GM19351 (cell line): ENCODE measurements around the gene NHS.

Experiments used
- ATAC-seq: cut with Tn5 transposase; IDR thresholded peaks from one replicate; pipeline ENCODE4 v1.9.1; 2021; ENCODE audit warnings: mild to moderate bottlenecking, moderate library complexity; ENCODE audit not compliant: unreplicated experiment

The NHS gene

DNA sequence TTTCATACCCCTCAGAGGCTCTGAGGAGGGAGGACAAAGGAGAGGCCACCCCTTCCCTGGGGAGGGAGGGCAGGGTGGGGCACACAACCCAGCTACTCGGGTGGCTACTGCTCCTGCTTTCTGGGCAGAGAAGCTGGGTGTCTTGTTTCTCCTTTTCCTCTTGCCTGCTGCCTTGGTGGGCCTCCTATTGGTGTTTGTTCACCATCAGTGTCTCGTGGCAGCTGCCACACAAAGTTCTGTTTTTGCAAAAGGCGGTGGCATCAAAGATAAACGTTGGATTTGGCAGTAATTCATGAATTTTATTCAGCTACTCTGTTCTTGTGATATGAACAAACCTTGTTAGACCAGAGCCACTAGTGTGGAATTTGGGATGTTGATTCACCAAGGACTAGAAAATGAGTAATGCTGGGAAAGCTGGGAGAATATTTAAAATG, 209.3 kb downstream of the NHS start:
- no peak for ATAC-seq

DNA sequence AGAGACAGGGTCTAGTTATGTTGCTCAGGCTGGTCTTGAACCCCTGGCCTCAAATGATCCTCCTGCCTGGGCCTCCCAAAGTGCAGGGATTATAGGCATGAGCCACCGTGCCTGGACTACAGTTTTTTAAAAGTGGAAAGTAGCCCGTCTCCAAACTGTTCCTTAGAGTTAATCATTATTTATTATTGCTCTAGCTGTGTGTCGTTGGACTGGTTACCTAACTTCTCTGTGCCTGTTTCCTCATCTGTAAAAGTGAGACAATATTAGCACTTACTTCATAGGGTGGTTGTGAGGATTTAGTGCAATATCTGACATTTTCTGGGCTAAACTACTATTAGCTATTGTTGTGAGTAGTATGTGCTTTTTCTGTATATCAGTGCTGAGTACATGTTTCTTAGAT, 210.0 kb downstream of the NHS start:
- no peak for ATAC-seq

DNA sequence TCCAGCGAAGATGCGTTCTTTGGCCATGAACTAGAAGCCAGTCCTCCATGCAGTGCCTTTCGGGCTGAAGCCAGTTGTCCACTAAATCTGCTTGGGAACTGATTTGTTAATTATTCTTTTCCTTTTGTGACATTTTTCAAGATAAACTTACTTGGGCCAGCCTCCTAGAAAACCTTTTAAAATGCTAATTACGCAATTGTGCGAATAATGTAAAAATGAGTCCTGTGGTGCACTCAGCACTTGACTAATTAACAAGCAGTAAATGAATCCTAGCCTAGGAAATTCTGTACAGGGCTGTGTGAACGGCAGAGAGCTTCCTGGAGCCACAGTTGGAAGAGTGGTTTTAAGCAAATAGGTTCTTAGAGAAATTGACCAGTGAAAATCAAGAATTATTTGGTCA, 212.4 kb downstream of the NHS start:
- ATAC-seq: no peak

DNA sequence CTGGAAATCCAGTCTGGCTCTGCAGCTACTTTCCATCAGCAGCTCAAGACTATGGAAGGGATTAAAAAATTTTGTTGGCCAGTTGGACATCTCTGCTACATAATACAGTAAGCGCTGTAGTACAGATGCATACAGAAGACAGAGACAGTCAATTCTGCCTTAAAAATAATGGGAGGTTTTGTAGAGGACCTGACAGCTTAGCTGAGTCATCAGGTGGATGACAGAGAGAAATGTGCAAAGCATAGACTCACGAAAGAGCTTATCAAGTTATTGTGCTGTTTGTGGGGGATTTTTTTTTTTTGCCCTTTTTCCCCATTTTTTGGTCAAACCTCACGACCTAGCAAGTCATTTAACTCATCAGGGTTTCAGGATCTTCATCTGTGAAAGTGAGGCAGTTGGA, 213.3 kb downstream of the NHS start:
- no peak for ATAC-seq

DNA sequence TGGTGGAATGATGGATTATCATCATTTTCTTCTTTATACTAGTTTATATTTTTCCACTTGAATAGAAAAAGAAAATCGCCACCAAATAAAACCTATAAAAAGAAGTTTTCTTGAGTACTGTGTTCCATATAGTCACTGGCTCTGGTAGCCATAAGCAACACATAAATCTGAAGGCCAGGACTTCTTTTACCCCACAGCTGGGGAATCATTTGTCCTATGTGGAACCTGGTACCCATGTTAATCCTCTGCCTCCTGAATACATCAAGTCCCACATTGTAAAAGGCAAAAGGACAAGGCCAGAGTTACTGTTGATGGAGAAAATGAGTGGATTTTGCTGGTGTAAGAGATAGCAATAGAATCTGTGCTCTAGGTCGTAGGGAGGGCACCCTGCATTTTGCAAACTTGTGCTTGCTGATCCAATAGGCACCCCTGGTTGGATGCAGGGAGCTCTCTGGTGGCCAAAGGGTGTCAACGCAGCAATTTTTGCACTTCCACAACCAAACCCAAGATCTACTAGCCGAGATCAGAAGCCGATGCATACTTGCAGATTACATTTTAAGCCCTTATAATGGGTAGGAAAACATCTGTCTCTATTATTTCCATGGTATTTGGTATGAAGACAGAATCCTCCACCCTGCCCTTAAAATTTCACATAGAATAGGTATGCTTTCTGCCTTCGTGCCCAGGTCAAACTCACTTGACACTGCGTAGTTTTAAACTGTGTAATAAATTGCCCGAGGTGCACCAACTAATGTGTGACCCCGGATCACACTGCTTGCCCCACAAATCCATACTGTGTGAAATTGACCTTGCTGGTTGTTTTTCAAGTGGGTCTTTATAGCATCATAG, 216.1 kb downstream of the NHS start:
- peak; percentile 73 for ATAC-seq

DNA sequence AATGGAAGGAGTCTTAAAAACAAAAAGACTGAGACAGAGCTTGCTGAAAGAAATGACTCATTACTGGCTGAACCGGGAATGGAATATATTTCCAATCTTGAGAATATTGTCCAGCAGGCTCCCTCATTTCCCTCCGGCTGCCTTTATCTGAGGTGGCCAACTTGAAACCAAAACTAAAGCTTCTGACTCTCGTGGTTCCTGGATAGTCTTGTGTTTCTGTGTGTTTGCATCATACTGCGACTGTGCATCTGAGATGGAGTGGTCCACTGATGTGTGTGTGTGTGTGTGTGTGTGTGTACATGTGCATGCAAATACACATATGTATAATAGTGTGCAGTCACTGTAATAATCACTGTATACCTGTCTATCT, 216.7 kb downstream of the NHS start:
- peak; percentile 44 for ATAC-seq

DNA sequence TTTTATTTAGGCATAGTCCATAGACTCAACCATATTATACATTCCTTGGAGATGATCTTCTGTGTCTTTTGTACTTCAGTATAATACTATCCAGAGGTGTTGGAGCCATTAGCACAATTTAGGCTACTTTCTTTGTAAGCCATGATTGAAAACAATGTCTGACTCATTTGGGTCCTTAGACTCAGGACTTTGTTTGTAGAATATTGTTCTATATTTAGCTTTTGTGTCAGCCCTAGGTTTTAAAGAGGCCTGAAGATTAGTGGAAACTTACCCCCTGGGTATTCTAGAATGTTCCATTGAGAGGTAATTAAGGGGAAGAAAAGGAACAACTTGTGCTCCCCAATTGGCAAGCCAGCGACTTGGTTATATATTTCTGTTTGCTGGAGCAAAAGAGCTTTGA, 217.1 kb downstream of the NHS start:
- peak; percentile 11 for ATAC-seq

DNA sequence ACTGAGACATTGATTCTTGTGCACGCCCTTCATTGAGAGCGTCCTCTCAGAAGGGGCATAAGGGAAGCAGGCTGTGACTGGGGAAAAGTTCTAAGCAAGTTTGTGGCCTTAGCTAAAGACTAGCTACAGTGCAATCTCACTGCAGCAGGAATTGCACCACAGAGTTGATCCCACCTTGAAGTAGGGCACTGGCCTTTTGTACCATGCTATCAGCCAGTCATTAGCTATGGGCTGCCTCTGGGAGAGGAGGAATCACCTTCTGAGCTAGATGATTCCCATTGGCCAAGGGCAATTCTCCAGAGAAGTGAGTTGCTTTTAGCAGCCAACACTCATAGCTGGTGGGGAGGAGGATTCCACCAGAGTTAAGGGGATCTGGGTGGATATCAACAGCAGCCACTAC, 219.7 kb downstream of the NHS start:
- ATAC-seq: no peak

DNA sequence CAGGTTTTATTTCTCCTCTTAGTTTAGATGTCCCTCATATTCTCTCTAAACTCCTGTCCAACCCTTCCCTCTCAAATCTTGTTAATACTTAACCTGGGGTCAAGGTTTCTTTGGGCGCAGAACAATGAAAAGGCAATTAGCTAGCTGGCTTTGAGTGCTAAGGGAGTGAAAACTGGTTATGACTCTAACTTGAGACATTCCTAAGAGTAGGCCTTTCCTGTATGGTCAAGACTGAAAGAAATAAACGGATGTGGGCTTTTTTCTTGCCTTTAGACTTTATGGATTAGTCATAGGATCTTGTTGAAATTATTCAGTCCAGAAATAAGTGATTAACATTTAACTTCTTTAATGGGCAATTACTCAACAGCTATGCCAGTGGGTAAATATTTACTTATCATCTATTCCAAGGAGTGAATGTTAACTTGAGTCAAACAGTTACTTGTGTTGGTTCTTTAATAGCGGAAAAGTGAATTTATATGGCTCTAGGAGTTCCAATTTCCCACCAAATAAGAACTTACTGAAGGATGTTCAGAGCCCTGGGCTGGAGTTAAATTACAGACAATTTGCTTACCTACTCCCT, 220.5 kb downstream of the NHS start:
- no peak for ATAC-seq

DNA sequence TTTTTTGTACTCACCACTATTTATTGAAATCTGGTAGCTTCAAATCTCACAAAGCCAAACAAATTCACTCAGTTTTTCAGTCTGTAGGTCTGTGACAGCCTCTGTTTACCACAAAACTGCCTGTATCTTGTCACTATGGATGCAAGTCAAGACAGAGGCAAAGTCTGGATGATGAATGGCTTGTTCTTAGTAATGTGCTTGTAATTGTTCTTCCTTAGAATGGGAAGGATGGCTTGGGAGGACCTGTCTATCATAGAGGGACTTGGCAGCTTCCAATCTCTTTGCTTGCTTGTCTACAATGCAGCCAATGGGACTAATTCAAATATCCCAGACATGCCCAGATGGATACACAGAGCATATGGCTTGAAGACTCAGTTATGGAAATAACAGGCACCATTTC, 221.1 kb downstream of the NHS start:
- no peak for ATAC-seq

DNA sequence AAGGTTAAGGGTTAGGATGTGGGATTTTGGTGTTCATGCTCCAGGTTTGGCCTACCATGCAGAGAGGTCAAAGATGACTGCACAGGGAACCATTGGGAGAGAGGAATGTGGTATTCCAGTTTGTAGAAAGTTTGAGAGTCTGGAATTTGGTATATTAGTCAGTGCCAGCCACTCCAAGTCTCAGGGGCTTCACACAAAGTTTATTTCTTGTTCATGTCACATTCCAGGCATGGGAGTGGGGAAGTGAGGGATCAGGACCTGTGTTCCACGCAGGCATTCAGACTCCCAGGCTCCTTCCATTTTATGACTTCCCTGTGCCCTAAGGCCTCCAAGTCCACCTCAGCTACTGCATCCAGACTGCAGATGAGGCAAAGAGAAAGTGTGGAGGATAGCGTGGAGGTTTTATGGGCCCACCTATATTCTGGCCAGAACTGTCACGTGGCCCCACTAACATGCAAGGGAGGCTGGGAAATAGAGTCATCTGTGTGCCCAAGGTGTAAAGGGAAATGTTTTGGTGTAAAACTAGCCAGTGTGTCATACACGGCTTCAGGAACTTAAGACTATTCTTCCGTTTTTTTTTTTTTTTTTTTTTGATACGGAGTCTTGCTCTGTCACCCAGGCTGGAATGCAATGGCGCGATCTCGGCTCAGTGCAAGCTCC, 221.7 kb downstream of the NHS start:
- ATAC-seq: no peak

DNA sequence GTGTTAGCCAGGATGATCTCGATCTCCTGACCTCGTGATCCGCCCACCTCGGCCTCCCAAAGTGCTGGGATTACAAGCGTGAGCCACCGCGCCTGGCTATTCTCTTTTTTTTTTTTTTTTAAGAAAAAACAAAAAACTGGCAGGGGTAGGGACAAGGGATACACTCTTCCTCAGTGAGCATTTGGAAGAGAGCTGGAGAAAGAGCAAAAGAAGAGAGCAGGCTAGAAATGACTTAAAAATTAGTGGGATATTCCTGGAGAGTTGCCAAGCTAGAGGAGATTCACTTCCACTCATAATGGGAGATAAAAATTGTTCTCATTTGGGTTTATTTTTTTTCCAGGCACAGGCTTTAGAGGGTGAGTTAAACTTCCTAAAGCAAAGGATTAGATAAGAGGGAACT, 222.3 kb downstream of the NHS start:
- no peak for ATAC-seq

DNA sequence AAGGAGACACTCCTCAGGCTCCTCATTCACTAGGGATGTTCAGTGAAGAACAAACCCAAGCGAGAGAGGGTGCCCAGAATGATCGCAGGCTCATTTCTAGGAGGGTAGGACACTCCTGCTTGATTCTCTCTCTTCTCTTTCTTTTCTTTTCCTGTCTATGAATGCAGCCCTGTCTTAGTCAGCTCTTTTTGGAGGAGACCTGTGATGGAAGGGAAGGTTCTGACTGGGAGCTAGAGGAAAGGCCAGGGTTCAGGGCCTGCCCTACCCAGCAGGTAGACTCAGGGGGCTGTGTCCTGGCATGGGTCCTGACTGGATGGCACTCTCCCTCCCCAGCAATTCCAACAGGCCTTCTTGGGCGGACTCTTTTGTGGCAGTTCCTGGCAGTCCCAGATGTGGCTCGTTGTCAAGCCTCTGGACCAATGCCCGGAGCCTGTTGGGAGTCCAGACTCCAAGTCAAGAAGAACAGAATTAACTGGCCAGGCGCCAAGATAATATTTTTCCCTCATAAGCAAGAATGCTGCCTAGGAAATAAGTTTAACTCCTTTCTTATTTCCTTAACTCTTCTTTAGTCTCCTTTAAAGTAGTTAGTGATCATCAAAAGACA, 222.9 kb downstream of the NHS start:
- ATAC-seq: no peak

DNA sequence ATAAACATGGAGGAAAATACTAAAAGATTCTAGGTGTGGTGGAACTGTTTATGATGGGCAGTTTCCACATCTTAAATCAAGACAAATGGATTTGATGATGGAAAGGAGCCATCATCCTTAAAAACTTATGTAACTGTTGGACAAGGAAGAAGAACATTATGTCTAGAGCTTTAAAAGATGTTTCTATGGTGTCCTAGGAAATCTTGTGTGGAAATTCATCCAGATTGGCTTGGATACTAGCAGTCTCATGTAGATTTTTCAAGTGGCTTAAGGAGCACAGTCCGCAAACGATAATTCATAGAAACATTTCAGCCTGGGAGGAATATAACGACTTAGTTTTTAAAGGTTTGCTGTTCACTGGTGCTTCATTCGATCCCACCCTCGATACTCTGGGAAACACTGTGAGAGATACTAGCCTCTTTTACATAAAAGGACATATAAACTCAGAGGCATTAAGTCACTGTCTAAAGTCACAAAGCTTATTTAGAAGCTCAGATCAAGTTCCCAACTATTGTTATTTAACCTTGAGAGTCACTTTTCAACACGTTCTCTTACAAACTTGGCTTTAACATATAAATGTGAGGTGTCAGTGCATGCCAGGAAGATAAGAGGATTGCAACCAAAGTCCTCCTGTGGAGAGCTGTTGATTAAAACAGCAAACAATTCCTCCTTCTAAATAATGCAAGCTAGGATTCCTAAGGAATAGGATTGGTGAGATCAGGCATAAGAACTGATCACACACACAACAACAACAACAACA, 226.6 kb downstream of the NHS start:
- ATAC-seq: no peak

DNA sequence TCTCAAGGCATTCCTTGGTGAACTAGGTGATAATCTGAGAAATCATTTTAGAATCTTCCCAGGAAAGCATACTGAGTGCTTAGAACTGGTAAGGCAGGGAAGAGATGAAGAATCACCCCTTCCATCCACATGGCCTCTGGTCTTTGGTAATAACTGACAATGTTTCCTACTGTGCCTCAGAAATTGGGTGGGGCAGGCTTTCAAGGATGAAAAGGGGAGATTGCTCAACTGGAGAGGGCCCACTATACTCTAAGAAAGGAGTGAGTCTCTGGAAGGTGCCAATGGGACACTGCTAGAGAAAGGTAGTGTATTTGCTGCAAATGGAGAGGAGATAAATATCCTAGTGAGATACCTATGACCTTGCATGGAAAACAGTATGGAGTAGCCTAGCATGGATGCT, 227.2 kb downstream of the NHS start:
- ATAC-seq: no peak

DNA sequence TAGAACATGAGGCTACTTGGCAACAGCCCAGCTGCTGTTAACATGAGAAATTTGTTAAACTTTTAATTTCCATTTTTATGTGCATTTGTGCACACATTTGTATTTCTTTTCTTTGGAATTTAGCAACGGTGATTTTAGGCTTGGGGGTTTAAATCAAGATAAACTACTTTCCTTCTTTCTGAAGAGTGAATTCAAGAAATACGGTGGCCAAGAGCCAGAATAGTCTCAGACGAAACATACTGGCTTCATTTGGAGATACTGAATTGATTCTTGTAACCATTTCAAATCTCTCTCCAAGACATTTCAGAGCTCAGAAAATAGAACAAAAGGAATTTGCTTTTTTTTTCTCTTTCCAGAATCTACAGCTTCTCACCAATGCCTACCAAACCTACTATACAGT, 228.2 kb downstream of the NHS start:
- ATAC-seq: no peak

DNA sequence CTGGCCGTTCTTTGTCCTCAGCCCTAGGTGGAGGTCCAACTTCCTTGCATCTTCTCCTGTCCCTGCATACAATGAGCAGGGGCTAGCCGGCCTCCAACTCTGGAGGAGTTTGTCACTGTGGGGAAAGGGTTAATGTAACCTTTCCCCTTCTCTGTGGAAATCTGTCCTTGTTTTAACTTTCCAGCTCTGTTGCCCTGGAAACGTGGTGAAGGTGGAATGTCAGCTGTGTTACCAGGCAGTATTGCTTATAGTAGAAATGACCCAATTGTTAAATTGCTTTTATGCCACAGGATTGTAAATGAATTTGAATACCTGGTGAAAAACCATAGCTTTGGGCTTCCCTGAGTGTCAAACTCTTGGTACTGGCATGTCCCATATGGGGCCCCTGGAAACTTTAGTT, 230.7 kb downstream of the NHS start:
- no peak for ATAC-seq

DNA sequence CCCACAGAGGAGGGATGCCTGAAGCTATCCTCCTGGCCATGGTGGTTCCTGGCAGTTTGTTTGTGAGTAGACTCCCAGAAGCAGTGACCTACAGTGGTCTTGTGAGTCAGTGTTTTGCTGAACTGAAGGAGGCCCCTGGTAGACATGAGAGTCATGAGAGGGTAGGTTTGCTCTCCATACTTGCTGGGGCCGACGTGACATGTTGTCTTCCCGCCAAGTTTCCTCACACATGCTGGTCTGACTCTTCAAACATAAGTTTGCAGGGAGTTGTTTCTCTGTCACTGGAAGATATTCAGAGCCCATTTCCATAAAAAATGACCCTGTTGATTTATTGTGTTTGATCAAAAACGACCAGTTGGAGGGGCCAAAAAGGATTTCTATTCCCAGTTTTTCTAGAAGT, 231.2 kb downstream of the NHS start:
- ATAC-seq: no peak

DNA sequence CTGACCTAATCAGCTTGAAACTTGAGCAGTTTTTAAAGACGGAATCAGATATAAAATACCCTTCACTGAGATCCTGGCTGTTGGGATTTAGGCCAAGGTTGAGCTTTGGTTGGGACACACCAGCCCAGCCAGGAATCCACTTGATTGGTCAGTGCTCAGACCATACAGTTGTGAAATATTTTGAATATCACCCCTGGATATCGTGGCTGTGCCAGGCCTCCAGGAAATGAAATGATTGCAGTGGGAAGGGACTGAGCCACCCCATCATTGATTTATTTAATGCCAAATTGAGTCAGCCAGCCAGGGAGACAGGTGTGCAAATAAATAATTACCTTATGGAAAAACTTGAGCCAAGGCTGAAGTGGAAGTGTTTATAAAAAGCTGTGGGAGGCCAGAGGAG, 233.9 kb downstream of the NHS start:
- no peak for ATAC-seq

DNA sequence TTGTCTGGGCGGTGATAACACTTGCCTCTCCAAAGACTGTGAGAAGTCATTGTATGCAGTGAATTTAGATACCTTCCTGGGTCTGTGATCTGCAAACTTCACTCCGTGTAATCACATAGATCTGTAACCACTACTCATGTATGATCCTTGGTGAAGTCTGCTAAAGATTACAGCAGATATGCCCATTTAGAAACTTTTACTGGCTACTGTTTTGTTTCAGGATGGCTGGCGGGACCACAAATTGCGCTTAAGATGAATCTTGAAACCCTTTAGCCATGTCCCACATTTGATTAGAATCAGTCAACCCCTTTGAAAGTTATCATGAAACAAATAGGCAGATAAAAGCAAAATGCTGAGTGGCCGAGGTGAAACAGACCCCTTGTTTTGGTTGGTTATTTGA, 235.8 kb downstream of the NHS start:
- no peak for ATAC-seq

DNA sequence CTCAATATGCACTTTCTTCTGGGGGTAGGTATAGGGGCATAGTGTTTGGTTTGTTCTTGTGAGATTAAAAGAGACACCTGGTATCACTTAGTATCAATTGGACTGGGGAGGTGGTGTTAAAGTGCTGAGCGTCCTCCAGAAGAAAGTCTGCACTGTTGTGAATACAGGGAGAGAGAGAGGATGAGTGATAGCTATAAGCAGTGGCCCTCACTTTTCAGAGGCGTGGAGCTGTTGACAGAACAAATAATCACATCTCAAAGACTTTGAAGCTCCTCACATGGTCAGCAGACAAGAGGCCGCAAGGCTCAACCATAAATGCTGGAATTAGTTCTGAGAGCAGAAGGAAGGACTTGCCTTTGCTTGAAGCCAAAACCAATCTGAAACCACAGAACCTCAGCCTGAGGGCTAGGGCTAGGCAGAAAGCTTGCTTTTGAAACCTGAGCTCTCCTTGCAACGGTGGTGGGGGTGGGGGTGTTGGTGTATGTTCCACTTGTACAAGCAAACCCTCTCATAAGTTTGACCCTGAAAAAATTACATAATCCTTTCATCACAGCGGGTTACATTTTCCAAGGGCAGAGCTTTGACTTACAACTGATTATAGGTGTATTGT, 239.1 kb downstream of the NHS start:
- ATAC-seq: peak; percentile 82
